Liver (tissue), 3 donors: Measurements from ENCODE around the gene CRY1.

Experiments used
- CTCF ChIP-seq: fragments of 150-350 bp; IDR thresholded peaks from 2 replicates; pipeline ENCODE4 v1.5.1; 2017; ENCODE audit warnings: improper control_type of control experiment, low read depth, low read length; ENCODE audit not compliant: missing input control
- GABPA ChIP-seq, 2 donors: IDR thresholded peaks in 1 of 2; conservative IDR thresholded peaks in 1 of 2; 2 replicates each; pipeline ENCODE4 v1.6.1; 2016; ENCODE audit warnings: antibody characterized with exemption in 2 of 2, mild to moderate bottlenecking in 1 of 2, moderate library complexity in 1 of 2
- JUND ChIP-seq, 2 donors: IDR thresholded peaks; 2 replicates each; pipeline ENCODE4 v1.6.1; 2016; ENCODE audit warnings: antibody characterized with exemption in 2 of 2
- MAX ChIP-seq: IDR thresholded peaks from 2 replicates; pipeline ENCODE4 v1.6.1; 2016; ENCODE audit warnings: antibody characterized with exemption
- NR2F2 ChIP-seq: IDR thresholded peaks from 2 replicates; pipeline ENCODE4 v1.6.1; 2016; ENCODE audit warnings: antibody characterized with exemption
- RAD21 ChIP-seq, 2 donors: IDR thresholded peaks; 2 replicates each; pipeline ENCODE4 v1.6.1; 2016; ENCODE audit warnings: antibody characterized with exemption in 2 of 2, mild to moderate bottlenecking in 2 of 2
- TAF1 ChIP-seq: conservative IDR thresholded peaks from 2 replicates; pipeline ENCODE4 v1.6.1; 2016; ENCODE audit warnings: antibody characterized with exemption, mild to moderate bottlenecking
- YY1 ChIP-seq: IDR thresholded peaks from 2 replicates; pipeline ENCODE4 v1.6.1; 2016; ENCODE audit warnings: antibody characterized with exemption, mild to moderate bottlenecking
- TF ChIP-seq, protein P1 (sequence below): IDR thresholded peaks from 2 replicates; pipeline ENCODE4 v1.6.1; 2016; ENCODE audit warnings: antibody characterized with exemption
- TF ChIP-seq, protein P2 (sequence below): IDR thresholded peaks from 2 replicates; pipeline ENCODE4 v1.6.1; 2016; ENCODE audit warnings: antibody characterized with exemption, mild to moderate bottlenecking
- TF ChIP-seq, protein P3 (sequence below): IDR thresholded peaks from 2 replicates; pipeline ENCODE4 v1.6.1; 2016; ENCODE audit warnings: antibody characterized with exemption
- donor health status: healthy.
- donor health status: healthy.

- TF ChIP-seq CTCF = no peak
- no peak for TF ChIP-seq NR2F2
- no peak for TF ChIP-seq RAD21 (IDR thresholded peaks at IDR 0.05)
- TF ChIP-seq GABPA (IDR thresholded peaks at IDR 0.05 in 1 of 2, conservative IDR thresholded peaks at IDR 0.05 in 1 of 2) = no peak
- TF ChIP-seq, protein P1, sequence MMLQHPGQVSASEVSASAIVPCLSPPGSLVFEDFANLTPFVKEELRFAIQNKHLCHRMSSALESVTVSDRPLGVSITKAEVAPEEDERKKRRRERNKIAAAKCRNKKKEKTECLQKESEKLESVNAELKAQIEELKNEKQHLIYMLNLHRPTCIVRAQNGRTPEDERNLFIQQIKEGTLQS = no peak
- no peak for TF ChIP-seq MAX
- TF ChIP-seq, protein P2, sequence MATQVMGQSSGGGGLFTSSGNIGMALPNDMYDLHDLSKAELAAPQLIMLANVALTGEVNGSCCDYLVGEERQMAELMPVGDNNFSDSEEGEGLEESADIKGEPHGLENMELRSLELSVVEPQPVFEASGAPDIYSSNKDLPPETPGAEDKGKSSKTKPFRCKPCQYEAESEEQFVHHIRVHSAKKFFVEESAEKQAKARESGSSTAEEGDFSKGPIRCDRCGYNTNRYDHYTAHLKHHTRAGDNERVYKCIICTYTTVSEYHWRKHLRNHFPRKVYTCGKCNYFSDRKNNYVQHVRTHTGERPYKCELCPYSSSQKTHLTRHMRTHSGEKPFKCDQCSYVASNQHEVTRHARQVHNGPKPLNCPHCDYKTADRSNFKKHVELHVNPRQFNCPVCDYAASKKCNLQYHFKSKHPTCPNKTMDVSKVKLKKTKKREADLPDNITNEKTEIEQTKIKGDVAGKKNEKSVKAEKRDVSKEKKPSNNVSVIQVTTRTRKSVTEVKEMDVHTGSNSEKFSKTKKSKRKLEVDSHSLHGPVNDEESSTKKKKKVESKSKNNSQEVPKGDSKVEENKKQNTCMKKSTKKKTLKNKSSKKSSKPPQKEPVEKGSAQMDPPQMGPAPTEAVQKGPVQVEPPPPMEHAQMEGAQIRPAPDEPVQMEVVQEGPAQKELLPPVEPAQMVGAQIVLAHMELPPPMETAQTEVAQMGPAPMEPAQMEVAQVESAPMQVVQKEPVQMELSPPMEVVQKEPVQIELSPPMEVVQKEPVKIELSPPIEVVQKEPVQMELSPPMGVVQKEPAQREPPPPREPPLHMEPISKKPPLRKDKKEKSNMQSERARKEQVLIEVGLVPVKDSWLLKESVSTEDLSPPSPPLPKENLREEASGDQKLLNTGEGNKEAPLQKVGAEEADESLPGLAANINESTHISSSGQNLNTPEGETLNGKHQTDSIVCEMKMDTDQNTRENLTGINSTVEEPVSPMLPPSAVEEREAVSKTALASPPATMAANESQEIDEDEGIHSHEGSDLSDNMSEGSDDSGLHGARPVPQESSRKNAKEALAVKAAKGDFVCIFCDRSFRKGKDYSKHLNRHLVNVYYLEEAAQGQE = no peak
- no peak for TF ChIP-seq YY1
- TF ChIP-seq, protein P3, sequence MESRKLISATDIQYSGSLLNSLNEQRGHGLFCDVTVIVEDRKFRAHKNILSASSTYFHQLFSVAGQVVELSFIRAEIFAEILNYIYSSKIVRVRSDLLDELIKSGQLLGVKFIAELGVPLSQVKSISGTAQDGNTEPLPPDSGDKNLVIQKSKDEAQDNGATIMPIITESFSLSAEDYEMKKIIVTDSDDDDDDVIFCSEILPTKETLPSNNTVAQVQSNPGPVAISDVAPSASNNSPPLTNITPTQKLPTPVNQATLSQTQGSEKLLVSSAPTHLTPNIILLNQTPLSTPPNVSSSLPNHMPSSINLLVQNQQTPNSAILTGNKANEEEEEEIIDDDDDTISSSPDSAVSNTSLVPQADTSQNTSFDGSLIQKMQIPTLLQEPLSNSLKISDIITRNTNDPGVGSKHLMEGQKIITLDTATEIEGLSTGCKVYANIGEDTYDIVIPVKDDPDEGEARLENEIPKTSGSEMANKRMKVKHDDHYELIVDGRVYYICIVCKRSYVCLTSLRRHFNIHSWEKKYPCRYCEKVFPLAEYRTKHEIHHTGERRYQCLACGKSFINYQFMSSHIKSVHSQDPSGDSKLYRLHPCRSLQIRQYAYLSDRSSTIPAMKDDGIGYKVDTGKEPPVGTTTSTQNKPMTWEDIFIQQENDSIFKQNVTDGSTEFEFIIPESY = no peak
- no peak for TF ChIP-seq JUND (IDR thresholded peaks at IDR 0.05)
- no peak for TF ChIP-seq TAF1
Observed at GRCh38 chr12:106976668-106977067, 116.7 kb downstream of the CRY1 start.
